Measurements from ENCODE around the gene DLL4. TPM values are rescaled to one million over a fixed set of nuclear protein-coding genes. Genes with fewer than 3 reads are reported as not detected.
"Not testable (repeated sequence)": the region's sequence is repeated elsewhere in the genome, so short reads cannot be mapped to it uniquely, and the experiment has no call there.

DLL4 gene
- polyA plus RNA-seq, 1 donor from 2014 or later = not detected

- peak within 1 kb of the TSS; percentile 92 to 96 (median 94) for H3K4me3 Mint-ChIP-seq
- peak within 1 kb of the TSS; percentile 74 to 90 (median 84) for H3K27ac Mint-ChIP-seq
- H3K36me3 Mint-ChIP-seq = peaks cover 2% of the 10 kb centered on the region
- peaks cover 4 to 12% (median 6%) of the 10 kb centered on the region in 3 donors for H3K4me1 Mint-ChIP-seq
- peaks cover 0 to 2% (median 0%) of the 10 kb centered on the region in 3 donors for H3K9me3 Mint-ChIP-seq
- H3K27me3 Mint-ChIP-seq = peaks cover 5% of the 10 kb centered on the region
Observed at GRCh38 chr15:40952901-40953712, 24.0 kb downstream of the DLL4 start, which contains the start of gene CHAC1. Gene CHAC1, plus strand, starts transcription at chr15:40953471. Its CDS starts 113 bp downstream, at chr15:40953584.

DNA sequence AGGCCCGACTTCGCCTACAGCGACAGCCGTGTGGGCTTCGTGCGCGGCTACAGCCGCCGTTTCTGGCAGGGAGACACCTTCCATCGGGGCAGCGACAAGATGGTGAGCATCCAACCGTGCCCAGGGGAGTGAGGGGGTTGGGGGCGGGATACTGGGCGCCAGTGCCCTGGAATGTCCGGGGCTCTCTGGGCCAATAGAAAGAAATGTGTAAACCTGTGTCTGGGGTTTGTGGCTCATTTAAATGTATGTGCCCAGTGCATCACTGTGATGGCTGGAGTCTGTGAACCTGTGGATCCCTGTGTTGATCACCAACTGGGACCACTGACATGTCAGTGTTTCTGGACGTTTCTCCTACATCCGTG lies 24.6 kb downstream of the DLL4 start:
- Mint-ChIP-seq H3K9me3 (peaks cover 0 to 2% (median 0%) of the 10 kb centered on the region in 3 donors), H3K27ac (peak overlapping the region; percentile 30 to 80 (median 76)), H3K4me3 (peak overlapping the region; percentile 92 to 96 (median 94)), H3K27me3 (peaks cover 5% of the 10 kb centered on the region), H3K36me3 (peaks cover 2% of the 10 kb centered on the region), H3K4me1 (peaks cover 4 to 12% (median 6%) of the 10 kb centered on the region in 3 donors)

DNA sequence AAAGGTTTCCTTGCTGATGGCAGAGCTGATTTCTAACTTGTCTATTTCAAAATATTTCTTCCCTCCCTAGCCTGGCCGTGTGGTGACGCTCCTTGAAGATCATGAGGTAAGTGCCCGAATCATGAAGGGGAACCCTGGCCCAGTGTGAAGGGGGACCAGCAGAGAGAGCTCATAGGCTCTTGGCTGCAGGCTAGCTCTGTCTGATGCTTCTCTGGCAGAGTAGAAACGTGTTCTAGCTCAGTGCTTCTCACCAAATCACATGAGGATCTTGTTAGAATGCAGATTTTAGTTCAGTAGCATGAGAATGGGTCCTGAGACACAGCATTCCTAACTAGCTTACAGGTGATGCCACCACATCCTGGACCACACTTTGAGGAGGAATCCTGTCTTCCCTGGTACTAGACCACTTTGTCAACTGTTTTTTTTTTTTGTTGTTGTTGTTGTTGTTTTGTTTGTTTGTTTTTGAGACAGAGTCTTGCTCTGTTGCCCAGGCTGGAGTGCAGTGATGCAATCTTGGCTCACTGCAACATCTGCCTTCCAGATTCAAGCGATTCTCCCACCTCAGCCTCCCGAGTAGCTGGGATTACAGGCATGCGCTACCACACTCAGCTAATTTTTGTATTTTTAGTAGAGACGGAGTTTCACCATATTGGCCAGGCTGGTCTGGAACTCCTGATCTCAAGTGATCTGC lies 25.2 kb downstream of the DLL4 start:
- Mint-ChIP-seq H3K4me3 (peak overlapping the region; percentile 92 to 96 (median 94)), H3K27ac (peak overlapping the region; percentile 30 to 80 (median 76)), H3K4me1 (peaks cover 4 to 12% (median 6%) of the 10 kb centered on the region in 3 donors)
- not testable (repeated sequence) for H3K36me3 Mint-ChIP-seq, H3K9me3 Mint-ChIP-seq, H3K27me3 Mint-ChIP-seq

- no peaks in the 10 kb centered on the region for H3K9me3 Mint-ChIP-seq
- no peaks in the 10 kb centered on the region for H3K27me3 Mint-ChIP-seq
- peaks cover 2% of the 10 kb centered on the region for H3K36me3 Mint-ChIP-seq
- peak overlapping the region in 3 of 4 donors; percentile 21 to 96 (median 58) for H3K4me3 Mint-ChIP-seq
- peak overlapping the region in 1 of 3 donors; percentile 25 for H3K27ac Mint-ChIP-seq
- peaks cover 6 to 15% (median 10%) of the 10 kb centered on the region in 3 donors for H3K4me1 Mint-ChIP-seq
Observed at GRCh38 chr15:40955141-40955903, 26.2 kb downstream of the DLL4 start.

- Mint-ChIP-seq H3K36me3 (peaks cover 2% of the 10 kb centered on the region), H3K27me3 (no peaks in the 10 kb centered on the region), H3K9me3 (no peaks in the 10 kb centered on the region), H3K4me1 (peaks cover 6 to 15% (median 10%) of the 10 kb centered on the region in 3 donors), H3K4me3 (peak overlapping the region; percentile 21 to 66 (median 40)), H3K27ac (no peak overlapping the region)
Observed at GRCh38 chr15:40955930-40956540, 26.9 kb downstream of the DLL4 start.

- Mint-ChIP-seq H3K9me3 (no peaks in the 10 kb centered on the region), H3K4me3 (peak overlapping the region in 2 of 4 donors; percentile 21 to 66), H3K27me3 (no peaks in the 10 kb centered on the region), H3K36me3 (peaks cover 2% of the 10 kb centered on the region), H3K4me1 (peaks cover 6 to 15% (median 9%) of the 10 kb centered on the region in 3 donors), H3K27ac (no peak overlapping the region)
Observed at GRCh38 chr15:40956541-40956982, 27.4 kb downstream of the DLL4 start.

DNA sequence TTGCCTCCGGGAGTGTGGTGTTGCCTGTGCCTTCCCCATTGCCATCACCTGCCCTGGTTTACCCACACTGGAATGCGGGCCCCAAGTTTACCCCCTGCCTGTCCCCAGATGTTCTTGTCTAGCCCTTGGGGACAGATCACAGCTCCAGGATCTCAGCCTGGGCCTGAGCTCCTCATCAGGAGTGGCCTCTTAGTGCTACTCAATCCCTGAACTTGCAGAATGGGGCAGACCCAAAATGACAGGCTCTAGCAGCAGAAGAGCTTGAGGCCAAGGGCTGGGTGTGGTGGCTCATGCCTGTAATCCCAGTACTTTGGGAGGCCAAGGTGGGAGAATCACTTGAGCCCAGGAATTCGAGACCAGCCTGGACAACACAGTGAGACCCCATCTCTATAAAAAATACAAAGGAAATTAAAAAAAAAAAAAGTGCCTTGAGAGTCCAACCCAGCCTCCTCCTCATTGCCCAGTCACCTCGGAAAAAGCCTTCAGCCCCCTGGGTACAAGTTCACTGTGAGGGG lies 28.0 kb downstream of the DLL4 start:
- peaks cover 6 to 14% (median 7%) of the 10 kb centered on the region in 3 donors for H3K4me1 Mint-ChIP-seq
- H3K27me3 Mint-ChIP-seq = no peaks in the 10 kb centered on the region
- peak overlapping the region in 1 of 3 donors; percentile 70 for H3K27ac Mint-ChIP-seq
- no peak overlapping the region for H3K4me3 Mint-ChIP-seq
- no peaks in the 10 kb centered on the region for H3K9me3 Mint-ChIP-seq
- H3K36me3 Mint-ChIP-seq = peaks cover under 1% of the 10 kb centered on the region

GRCh38 chr15:40957581-40958051 lies 28.5 kb downstream of the DLL4 start:
- peaks cover 6 to 12% (median 7%) of the 10 kb centered on the region in 3 donors for H3K4me1 Mint-ChIP-seq
- no peak overlapping the region for H3K4me3 Mint-ChIP-seq
- no peaks in the 10 kb centered on the region for H3K36me3 Mint-ChIP-seq
- no peaks in the 10 kb centered on the region for H3K27me3 Mint-ChIP-seq
- H3K9me3 Mint-ChIP-seq = no peaks in the 10 kb centered on the region
- H3K27ac Mint-ChIP-seq = peak overlapping the region in 1 of 3 donors; percentile 70

DNA sequence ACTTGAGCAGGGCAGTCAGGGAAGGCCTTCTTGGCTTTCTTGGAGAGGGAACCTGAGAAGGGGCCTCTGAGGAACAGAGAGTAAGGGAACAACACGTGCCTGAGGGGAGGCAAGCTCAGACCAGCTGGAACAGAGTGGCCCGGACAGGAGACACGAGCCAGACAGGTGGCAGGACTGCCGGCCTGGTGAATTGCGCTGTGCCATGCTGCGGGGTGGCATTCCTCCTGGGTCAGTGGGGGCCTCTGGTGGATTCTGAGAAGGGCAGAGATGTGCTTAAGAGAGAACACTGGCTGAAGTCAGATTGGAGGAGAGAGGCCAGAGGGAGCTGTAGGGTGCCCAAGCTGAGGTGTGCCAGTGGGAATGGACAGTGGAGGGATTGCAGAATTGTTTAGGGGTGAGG lies 29.0 kb downstream of the DLL4 start:
- H3K36me3 Mint-ChIP-seq = no peaks in the 10 kb centered on the region
- no peaks in the 10 kb centered on the region for H3K27me3 Mint-ChIP-seq
- no peaks in the 10 kb centered on the region for H3K9me3 Mint-ChIP-seq
- no peak overlapping the region for H3K4me3 Mint-ChIP-seq
- H3K27ac Mint-ChIP-seq = peak overlapping the region in 1 of 3 donors; percentile 70
- H3K4me1 Mint-ChIP-seq = peaks cover 4 to 10% (median 9%) of the 10 kb centered on the region in 3 donors

DNA sequence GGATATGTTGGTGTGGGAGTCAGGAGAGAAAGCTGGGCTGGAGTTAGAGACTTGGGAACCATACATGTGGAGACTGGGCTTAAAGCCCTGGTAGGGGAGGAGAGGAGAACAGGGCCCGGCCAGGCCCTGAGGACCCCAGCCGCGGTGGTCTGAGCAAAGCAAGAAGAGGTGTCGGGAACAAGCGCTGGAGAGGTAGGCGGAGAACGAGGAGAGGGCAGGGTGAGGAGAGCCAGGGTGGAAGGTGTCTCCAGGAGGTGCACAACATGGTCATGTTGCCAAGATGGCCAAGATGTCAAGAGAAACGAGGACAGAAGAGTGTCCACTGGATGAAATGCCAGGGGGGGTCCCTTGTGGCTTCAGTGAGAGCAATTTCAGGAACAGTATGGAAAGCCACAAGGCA lies 29.6 kb downstream of the DLL4 start:
- Mint-ChIP-seq H3K27me3 (no peaks in the 10 kb centered on the region), H3K4me3 (no peak overlapping the region), H3K9me3 (no peaks in the 10 kb centered on the region), H3K4me1 (peaks cover 0 to 10% (median 8%) of the 10 kb centered on the region in 3 donors), H3K36me3 (no peaks in the 10 kb centered on the region), H3K27ac (no peak overlapping the region)

DNA sequence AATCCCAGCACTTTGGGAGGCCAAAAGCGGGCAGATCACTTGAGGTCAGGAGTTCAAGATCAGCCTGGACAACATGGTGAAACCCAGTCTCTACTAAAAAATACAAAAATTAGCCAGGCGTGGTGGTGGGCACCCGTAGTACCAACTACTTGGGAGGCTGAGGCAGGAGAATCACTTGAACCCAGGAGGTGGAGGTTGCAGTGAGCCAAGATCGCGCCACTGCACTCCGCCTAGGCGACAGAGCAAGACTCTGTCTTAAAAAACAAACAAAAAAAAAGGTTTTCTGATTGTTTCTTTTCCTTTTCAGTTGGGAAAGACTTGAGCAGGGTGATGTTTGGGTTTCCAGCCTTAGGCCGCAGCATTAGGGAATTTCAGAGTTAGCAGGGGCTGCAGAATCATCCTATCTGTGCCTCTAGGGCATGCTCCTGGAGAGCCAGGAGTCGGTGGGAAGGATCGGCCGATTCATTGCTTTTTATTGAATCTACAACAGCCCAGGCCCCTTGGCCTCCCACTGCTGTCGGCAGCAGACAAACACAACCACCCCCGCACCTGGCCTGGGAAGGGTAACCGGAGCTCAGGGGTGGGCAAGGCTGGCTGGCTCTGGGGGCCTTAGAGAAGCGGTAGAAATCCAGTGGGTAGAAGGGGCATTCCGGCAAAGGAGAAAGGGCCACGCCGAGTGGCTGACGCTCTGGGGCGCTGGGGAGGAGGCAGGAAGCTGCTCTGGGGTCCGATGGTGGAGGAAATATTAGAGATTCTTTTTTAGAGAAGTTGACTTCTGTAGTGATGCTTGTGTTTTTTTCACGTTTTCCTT lies 30.4 kb downstream of the DLL4 start:
- no peaks in the 10 kb centered on the region for H3K36me3 Mint-ChIP-seq
- H3K27ac Mint-ChIP-seq = peak overlapping the region in 1 of 3 donors; percentile 1
- peaks cover 0 to 10% (median 3%) of the 10 kb centered on the region in 3 donors for H3K4me1 Mint-ChIP-seq
- peaks cover 1% of the 10 kb centered on the region for H3K27me3 Mint-ChIP-seq
- peak overlapping the region in 1 of 4 donors; percentile 87 for H3K4me3 Mint-ChIP-seq
- no peaks in the 10 kb centered on the region for H3K9me3 Mint-ChIP-seq

- Mint-ChIP-seq H3K27me3 (peaks cover 1% of the 10 kb centered on the region), H3K4me1 (peaks cover 0 to 10% (median 3%) of the 10 kb centered on the region in 3 donors), H3K9me3 (no peaks in the 10 kb centered on the region), H3K4me3 (peak overlapping the region in 1 of 4 donors; percentile 87), H3K27ac (peak overlapping the region in 1 of 3 donors; percentile 1), H3K36me3 (peaks cover under 1% of the 10 kb centered on the region)
Observed at GRCh38 chr15:40960151-40960885, 31.2 kb downstream of the DLL4 start.

GRCh38 chr15:40960925-40961324 lies 31.8 kb downstream of the DLL4 start:
- Mint-ChIP-seq H3K27ac (no peak overlapping the region), H3K36me3 (peaks cover 1% of the 10 kb centered on the region), H3K4me1 (peaks cover 0 to 10% (median 3%) of the 10 kb centered on the region in 3 donors), H3K27me3 (peaks cover 1% of the 10 kb centered on the region), H3K9me3 (no peaks in the 10 kb centered on the region), H3K4me3 (no peak overlapping the region)

All from IgD-negative memory B cell (primary cell).